NCI-H2081 (cell line): ENCODE data around the gene PCLAF.
"Not testable (repeated sequence)": the region's sequence is repeated elsewhere in the genome, so short reads cannot be mapped to it uniquely, and the experiment has no call there.

Experiments used
- DNase-seq, 2 experiments: peaks; one replicate each; lab custom pipeline; 2025; lab: John Stamatoyannopoulos, UW

Gene PCLAF

DNA sequence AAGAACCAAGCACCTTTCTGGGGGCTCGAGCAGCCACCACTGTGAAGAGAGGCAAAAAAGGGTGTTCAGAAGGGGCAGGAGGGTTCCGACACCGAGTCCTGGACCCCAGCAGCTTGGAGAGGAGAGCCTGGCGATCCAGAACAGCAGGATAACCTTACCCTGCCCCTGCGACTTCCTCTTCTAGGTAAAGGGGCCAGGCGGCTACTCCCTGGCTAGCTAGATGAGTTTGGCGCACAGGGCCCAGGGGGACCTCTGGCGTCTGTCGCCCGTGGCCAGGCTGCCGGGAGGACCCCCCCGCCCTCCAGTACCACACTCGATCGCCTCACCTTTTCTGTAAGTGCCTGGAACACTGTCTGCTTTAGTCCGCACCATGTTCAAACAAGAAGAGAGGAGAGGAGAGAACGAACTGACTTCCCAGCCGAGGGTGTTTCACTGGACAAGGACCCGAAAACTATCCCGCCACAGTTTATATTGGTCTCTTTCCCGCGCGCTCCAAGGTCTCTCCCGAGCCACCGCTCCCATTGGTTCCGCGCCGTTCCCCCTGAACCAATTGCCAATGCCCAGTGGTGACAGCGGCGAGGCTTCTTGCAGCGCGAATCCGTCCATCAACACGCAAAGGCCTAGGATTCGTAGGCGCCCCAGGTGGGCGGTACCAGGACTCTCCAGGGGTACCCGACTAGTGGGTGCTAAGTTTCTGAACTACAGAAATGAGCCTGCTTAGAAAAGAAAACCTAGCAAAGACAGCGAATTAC, at the start of gene PCLAF:
Gene PCLAF (minus strand): TSS at position 442 of the 752 bp plus-strand sequence. CDS start 70 bp downstream, at position 372.
- peak; percentile 95 to 98 for DNase-seq

GRCh38 chr15:64430000-64430735, 48.9 kb upstream of the PCLAF start:
- DNase-seq: peak; percentile 7 to 64

GRCh38 chr15:64429448-64429847, 48.2 kb upstream of the PCLAF start:
- no peak for DNase-seq

DNA sequence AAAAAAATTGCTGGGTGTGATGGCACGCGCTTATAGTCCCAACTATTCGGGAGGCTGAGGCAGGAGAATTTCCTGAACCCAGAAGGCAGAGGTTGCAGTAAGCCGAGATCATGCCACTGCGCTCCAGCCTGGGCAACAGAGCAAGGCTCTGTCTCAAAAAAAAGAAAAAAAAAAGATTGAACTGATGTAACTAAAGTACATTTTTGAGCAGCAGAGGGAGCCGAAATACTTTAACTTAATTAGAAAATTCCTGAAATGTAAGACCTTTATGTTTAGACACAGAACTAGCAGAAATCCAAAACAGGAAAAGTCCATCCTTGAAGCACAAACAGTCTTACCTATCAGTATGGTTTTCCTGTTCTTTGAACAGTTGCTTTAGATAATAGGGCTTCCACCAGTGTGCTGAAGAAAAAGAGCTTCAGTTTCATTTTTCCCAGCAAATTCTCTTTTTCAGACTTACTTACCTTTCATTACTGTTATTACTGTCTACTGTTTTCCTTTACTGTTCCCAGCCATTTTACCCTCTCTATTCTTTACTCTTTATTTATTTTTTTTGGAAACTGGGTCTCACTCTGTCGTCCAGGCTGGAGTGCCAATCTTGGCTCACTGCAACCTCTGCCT, 45.7 kb upstream of the PCLAF start:
- peak; percentile 8 to 29 for DNase-seq

DNA sequence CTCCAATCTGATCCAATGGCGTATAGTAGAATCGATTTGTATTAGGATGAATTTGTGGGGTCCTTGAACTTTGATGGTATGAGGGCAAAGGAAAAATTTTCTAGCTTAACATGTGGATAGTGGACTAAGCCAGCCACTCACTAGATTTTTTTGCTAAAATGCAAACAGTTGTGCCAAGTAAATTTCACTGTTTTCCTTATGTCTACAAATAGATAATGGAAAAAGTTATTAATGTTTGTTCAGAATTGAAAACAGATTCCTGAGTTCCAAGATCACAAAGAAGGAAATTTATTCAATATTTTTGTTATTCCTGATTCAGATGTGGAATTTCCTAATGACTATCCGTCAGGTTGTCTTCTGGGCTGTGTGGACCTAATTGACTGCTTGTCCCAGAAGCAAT, 44.0 kb upstream of the PCLAF start:
- no peak for DNase-seq

DNA sequence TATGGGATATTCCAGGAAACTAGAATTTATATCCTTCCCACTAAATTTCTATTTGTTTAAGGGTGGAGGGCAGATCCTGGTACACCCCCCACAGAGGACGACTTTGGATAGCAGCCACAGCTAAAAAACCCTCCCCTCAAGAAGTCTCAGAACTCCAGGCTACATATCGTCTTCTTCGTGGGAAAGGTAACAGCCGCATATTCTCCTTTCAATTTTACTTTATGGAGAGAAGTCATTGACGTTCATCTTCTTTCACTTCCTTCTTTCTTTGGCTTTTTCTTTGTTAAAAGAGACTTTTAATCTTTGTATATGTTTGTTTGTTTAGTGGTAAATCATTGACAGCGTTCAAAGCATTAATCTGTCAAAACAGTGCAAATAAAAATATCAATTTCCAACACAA, 42.7 kb upstream of the PCLAF start:
- no peak for DNase-seq

DNA sequence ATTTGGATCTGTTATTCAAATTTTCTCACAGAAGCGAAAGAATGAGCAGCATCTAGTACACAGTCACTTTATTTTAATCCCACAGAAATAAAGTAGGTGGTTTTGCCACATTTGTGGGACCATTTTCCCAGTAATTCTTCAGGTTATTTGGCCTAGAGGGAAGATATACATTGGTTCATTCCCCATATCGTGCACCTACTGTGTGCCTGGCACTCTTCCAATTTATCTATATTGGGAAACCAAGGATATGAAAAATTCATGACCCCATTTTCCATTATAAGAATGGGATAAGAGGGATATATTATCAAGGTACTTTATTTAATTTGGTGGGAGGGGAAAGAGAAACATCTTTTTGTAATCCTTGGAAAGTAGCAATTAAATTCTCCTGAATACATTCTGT, 41.5 kb upstream of the PCLAF start:
- DNase-seq: no peak

GRCh38 chr15:64412216-64412615, 31.0 kb upstream of the PCLAF start:
- DNase-seq: no peak

GRCh38 chr15:64400583-64400982, 19.3 kb upstream of the PCLAF start:
- no peak for DNase-seq

- no peak for DNase-seq
These were observed 17.3 kb upstream of the PCLAF start for GRCh38 chr15:64398575-64398974.

- DNase-seq: no peak
These were observed 15.5 kb upstream of the PCLAF start for GRCh38 chr15:64396789-64397188.

DNA sequence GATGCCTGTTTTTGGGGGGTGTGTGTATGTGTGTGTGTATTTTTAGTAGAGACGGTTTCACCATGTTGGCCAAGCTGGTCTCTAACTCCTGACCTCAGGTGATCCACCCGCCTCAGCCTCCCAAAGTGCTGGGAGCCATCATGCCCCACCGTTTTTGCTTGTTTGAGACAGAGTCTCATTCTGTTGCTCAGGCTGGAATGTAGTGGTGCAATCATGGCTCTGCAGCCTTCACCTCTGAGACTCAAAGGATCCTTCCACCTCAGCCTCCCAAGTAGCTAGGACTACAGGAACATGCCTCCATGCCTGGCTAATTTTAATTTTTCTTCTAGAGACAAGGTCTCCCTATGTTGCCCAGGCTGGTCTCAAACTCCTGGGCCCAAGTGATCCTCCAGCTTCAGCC, 11.2 kb upstream of the PCLAF start:
- DNase-seq: not testable (repeated sequence)

- no peak for DNase-seq
These were observed 7.8 kb upstream of the PCLAF start for GRCh38 chr15:64389036-64389435.

DNA sequence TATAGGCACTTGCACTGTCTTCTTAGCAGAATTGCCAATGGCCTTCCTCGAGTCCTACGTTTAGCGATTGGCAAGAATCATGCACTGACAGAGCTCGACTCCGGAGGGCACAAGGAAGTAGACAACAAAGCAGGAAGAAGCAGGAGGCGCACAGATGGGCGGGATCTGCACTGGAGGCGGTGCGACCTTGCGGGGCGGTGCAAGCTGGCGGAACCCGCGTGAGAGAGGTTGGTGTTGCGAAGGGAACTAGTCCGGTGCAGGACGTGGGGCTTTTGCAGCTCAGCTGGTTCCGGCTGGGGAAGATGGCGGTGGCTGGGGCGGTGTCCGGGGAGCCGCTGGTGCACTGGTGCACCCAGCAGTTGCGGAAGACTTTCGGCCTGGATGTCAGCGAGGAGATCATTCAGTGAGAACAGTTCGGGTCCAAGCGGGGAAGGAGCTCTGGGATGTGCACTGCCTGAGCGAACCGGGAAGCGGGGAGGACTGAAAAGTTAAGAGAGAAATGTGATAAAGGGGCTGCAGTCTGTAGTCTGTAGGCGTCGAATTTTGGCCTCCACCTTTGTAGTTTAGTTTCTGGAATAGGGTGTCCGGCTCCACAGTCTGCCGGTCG, 6.4 kb upstream of the PCLAF start, which contains the start of gene TRIP4:
Gene TRIP4 (plus strand): TSS at position 275 of the 607 bp plus-strand sequence. CDS start 28 bp downstream, at position 303.
- peak; percentile 95 for DNase-seq

DNA sequence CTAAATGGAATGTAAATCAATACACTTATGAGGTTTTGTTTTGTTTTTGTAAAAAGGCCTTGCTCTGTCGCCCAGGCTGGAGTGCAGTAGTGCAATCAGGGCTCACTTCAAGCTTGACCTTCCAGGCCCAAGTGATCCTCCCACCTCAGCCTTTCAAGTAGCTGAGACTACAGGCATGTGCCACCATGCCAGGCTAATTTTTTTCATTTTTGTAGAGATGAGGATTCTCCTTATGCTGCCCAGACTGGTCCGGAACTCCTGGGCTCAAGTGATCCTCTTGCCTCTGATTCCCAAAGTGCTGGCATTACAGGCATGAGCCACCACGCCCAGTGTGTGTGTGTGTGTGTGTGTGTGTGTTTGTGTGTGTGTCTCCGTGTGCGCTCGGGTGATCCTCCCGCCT, 5.0 kb upstream of the PCLAF start:
- DNase-seq: no peak

DNA sequence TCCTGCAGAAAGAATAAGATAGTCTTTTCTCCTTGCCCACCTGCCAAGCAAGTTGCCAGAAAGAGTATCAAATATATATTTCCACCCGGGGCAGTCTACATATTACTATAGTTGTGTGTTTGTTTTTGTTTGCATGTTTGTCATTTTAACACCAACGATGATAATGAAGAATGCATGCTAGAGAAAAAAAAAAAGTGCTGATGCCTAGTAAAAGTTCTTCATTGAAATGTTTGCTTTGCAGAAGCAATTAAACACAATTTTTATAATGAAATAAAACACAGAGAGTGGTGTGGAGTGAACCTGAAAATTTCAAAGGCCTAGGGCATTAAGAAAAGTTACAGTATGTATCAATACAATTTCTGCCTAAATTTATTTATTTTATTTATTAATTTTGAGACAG, 2.5 kb upstream of the PCLAF start:
- DNase-seq: no peak

- not testable (repeated sequence) for DNase-seq
These were observed 941 bp downstream of the PCLAF start for GRCh38 chr15:64380130-64380870.

DNA sequence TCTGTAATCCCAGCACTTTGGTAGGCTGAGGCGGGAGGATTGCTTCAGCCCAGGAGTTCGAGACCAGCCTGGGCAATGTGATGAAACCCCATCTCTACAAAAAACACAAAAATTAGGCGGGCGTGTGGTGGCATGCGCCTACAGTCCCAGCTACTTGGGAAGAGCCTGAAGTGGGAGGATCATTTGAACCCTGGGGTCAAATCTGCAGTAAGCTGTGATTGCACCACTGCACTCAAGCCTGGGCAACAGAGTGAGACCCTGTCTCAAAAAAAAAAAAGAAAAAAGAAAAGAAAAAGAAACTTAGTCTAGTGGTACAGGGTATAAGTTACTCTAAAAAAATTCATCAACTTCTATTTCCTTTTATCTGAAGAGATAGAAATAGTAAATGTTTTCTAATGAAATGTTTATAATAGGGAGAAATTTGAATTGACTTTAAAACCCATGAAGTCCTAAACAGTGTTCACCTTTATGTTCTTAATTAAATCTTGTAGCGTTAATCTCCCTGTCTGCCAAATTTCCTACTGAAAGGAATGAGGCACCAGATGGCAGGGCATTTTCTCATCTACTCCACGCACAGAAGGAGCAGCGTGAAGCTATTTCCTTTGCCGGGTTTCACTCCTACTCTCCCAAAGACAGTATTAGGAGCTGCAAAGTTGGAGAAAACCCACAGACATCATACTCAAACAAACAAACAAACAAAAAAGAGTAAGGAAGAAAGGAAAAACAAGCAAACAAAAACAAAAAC, 1.9 kb downstream of the PCLAF start:
- DNase-seq: peak in 1 of 2 experiments; percentile 4

GRCh38 chr15:64373360-64373759, 7.9 kb downstream of the PCLAF start:
- DNase-seq: no peak

- not testable (repeated sequence) for DNase-seq
These were observed 9.9 kb downstream of the PCLAF start for GRCh38 chr15:64371383-64371782.

DNA sequence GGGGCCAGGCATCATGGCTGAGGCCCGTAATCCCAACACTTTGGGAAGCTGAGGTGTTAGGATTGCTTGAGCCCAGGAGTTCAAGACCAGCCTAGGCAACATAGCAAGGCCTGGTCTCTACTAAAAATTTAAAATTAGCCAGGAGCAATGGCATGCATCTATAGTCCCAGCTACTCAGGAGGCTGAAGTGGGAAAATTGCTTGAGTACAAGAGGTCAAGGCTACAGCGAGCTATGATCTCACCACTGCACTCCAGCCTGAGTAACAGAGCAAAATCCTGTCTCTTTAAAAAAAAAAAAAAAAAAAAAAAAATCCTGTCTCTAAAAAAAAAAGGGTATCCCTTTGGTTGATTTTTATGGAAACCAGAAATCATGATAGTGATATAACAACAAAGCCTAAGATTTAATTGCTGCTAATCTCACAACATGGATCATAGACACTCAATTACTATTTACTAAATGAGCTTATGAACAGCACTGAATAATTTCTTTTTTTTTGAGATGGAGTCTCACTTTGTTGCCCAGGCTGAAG, 12.1 kb downstream of the PCLAF start:
- DNase-seq: no peak
